ENCODE data around the gene ERG28. TPM values are rescaled to one million over a fixed set of nuclear protein-coding genes. Genes with fewer than 3 reads are reported as not detected.

The ERG28 gene
- total and polyA plus RNA-seq, 2 of the 13 experiments (the other 11 are each of a cell fraction or from before 2014, with no cell fraction given), result 27.3 to 32.3 TPM

GRCh38 chr14:75643985-75644384, 16.7 kb downstream of the ERG28 start:
- no peak overlapping the region for H3K9ac ChIP-seq (ENCODE audit: insufficient read depth, low read depth, low read length)
- no peaks in the 10 kb centered on the region for H3K27me3 ChIP-seq (ENCODE audit: control insufficient read depth in 1 of 2, insufficient read depth in 2 of 2, low read length in 2 of 2)
- FAIRE-seq (no peak), DNase-seq (ENCODE audit: low spot score) (peak; percentile 73), ATAC-seq (no peak)
- H3K27ac ChIP-seq (ENCODE audit: extremely low read length, insufficient read depth, low read length), result peak overlapping the region; percentile 31
- H3K36me3 ChIP-seq (replicated peaks in 1 of 2; ENCODE audit: control insufficient read depth in 1 of 2, insufficient read depth in 2 of 2, low read length in 2 of 2), result peaks cover 2 to 12% of the 10 kb centered on the region in 2 experiments; a peak in 4 of 5 replicates
- WGBS (ENCODE audit: low lambda C conversion rate), result 42% methylated on average over 4 of the region's 4 CpGs
- ChIA-PET POLR2A (interaction anchor here (1.3 to 4.0 kb wide), 2 partner anchors 17 to 65 kb away, joined by 4 to 22 read pairs; partner anchors contain the start of genes ERG28, FLVCR2 and TTLL5), CTCF (ENCODE audit: low intra/inter-chr PET ratio, low total read pairs) (no interaction called here)
- intact Hi-C loops (cut with micrococcal nuclease; ENCODE audit: unreplicated experiment) (no loop called here), in situ Hi-C loops (cut with HindIII; ENCODE audit: extremely low pct_ligation_motif_present, low pct_unique_long_range_greater_than_20kb) (no loop called here)
- no peaks in the 10 kb centered on the region for H3K79me2 ChIP-seq (ENCODE audit: insufficient read depth, low read length)
- no peak overlapping the region for H3K4me3 ChIP-seq (replicated peaks in 1 of 3; ENCODE audit: insufficient read depth in 1 of 3, low read depth in 2 of 3, low read length in 3 of 3)
- BruUV-seq (replicated peaks), result no TSS peak
- no peak overlapping the region for H2AFZ ChIP-seq (ENCODE audit: low read length)
- H3K9me3 ChIP-seq (ENCODE audit: low read length), result no peaks in the 10 kb centered on the region
- H3K4me1 ChIP-seq (ENCODE audit: insufficient read depth, low read length), result peaks cover 60% of the 10 kb centered on the region
- H3K4me2 ChIP-seq (ENCODE audit: low read depth, low read length), result no peak overlapping the region
- no peaks in the 10 kb centered on the region for H4K20me1 ChIP-seq (ENCODE audit: insufficient read depth, low read length)
- TF ChIP-seq ZNF670 (CRISPR knock-in tag; IDR thresholded peaks at IDR 0.05; ENCODE audit: borderline replicate concordance), result no peak
- TF ChIP-seq GATAD2A (CRISPR knock-in tag; IDR thresholded peaks at IDR 0.05), result peak; percentile 71
- TF ChIP-seq PAXIP1 (CRISPR knock-in tag; conservative IDR thresholded peaks at IDR 0.05), result peak; percentile 33; the same call in 1 of the 2 replicates
- TF ChIP-seq IKZF1 (IDR thresholded peaks at IDR 0.05), result no peak
- no peak for TF ChIP-seq TRIM24 (CRISPR knock-in tag; IDR thresholded peaks at IDR 0.05)
- no peak for TF ChIP-seq DBP (CRISPR knock-in tag; IDR thresholded peaks at IDR 0.05; ENCODE audit: not compliant biosample characterization)
- peak; percentile 57; the same call in 1 of the 2 replicates for TF ChIP-seq RARA (CRISPR knock-in tag; IDR thresholded peaks at IDR 0.05)
- TF ChIP-seq DNMT1 (CRISPR knock-in tag; IDR thresholded peaks at IDR 0.05), result no peak
- TF ChIP-seq ZNF101 (CRISPR knock-in tag; IDR thresholded peaks at IDR 0.05; ENCODE audit: borderline replicate concordance, low read depth), result no peak
- no peak for TF ChIP-seq RBAK (CRISPR knock-in tag; IDR thresholded peaks at IDR 0.05)
- no peak for TF ChIP-seq REL (CRISPR knock-in tag; conservative IDR thresholded peaks at IDR 0.05)
- no peak for TF ChIP-seq AKAP8 (CRISPR knock-in tag; IDR thresholded peaks at IDR 0.05)
- peak; percentile 51 for TF ChIP-seq NR2F6 (IDR thresholded peaks at IDR 0.05)
- peak; percentile 8; the same call in 1 of the 2 replicates for TF ChIP-seq NR2F6 (CRISPR knock-in tag; IDR thresholded peaks at IDR 0.05)
- TF ChIP-seq ZNF879 (CRISPR knock-in tag; IDR thresholded peaks at IDR 0.05), result no peak
- no peak for TF ChIP-seq ZNF672 (CRISPR knock-in tag; IDR thresholded peaks at IDR 0.05)
- no peak for TF ChIP-seq DRAP1 (CRISPR knock-in tag; IDR thresholded peaks at IDR 0.05)
- peak in 1 of 2 experiments; percentile 86; a peak in 2 of 4 replicates for TF ChIP-seq ATF4 (CRISPR knock-in tag; IDR thresholded peaks at IDR 0.05)
- 0 out of 2 replicates have a peak, but pooled peaks have one; percentile 27 for TF ChIP-seq ZBTB21 (CRISPR knock-in tag; IDR thresholded peaks at IDR 0.05)
- no peak for TF ChIP-seq HIVEP1 (CRISPR knock-in tag; IDR thresholded peaks at IDR 0.05)
- peak; percentile 76; the same call in 1 of the 2 replicates for TF ChIP-seq FOXA3 (CRISPR knock-in tag; IDR thresholded peaks at IDR 0.05)
- no peak for TF ChIP-seq ZNF564 (CRISPR knock-in tag; IDR thresholded peaks at IDR 0.05)
- TF ChIP-seq RAD51 (IDR thresholded peaks at IDR 0.05; ENCODE audit: borderline replicate concordance), result no peak

All from HepG2 (cell line).